ENCODE data around the gene CHAT. TPM values are rescaled to one million over a fixed set of nuclear protein-coding genes. Genes with fewer than 3 reads are reported as not detected.

CHAT gene
- total RNA-seq, 4 donors from 2014 or later, result not detected

GRCh38 chr10:49663596-49663995 lies 49.8 kb downstream of the CHAT start:
- no peak for TF ChIP-seq POLR2A (IDR thresholded peaks at IDR 0.05)
- TF ChIP-seq CTCF (IDR thresholded peaks at IDR 0.05 in 4 of 5, conservative IDR thresholded peaks at IDR 0.05 in 1 of 5), result no peak
- ATAC-seq (no peak), DNase-seq (no peak)
- no peaks in the 10 kb centered on the region for H3K4me1 ChIP-seq
- intact Hi-C loops (cut with DNase I; ENCODE audit: low total_unique reads), result no loop called here
- H3K4me3 ChIP-seq, result no peak overlapping the region
- in situ Hi-C loops (cut with MboI; ENCODE audit: low sequenced_read_pairs in 4 of 4), result no loop called here
- no peak overlapping the region for H3K27ac ChIP-seq
- H3K36me3 ChIP-seq, result no peaks in the 10 kb centered on the region
- no peaks in the 10 kb centered on the region for H3K9me3 ChIP-seq
- H3K27me3 ChIP-seq, result no peaks in the 10 kb centered on the region

GRCh38 chr10:49664006-49664841 lies 50.4 kb downstream of the CHAT start:
- no peaks in the 10 kb centered on the region for H3K9me3 ChIP-seq
- intact Hi-C loops (cut with DNase I; ENCODE audit: low total_unique reads), result no loop called here
- no peaks in the 10 kb centered on the region for H3K36me3 ChIP-seq
- DNase-seq (no peak), ATAC-seq (no peak)
- no peaks in the 10 kb centered on the region for H3K27me3 ChIP-seq
- no peaks in the 10 kb centered on the region for H3K4me1 ChIP-seq
- H3K27ac ChIP-seq, result no peak overlapping the region
- H3K4me3 ChIP-seq, result no peak overlapping the region
- TF ChIP-seq POLR2A (IDR thresholded peaks at IDR 0.05) (no peak), CTCF (IDR thresholded peaks at IDR 0.05 in 4 of 5, conservative IDR thresholded peaks at IDR 0.05 in 1 of 5) (no peak)
- in situ Hi-C loops (cut with MboI; ENCODE audit: low sequenced_read_pairs in 4 of 4), result no loop called here

- H3K4me1 ChIP-seq, result no peaks in the 10 kb centered on the region
- DNase-seq (no peak), ATAC-seq (no peak)
- H3K27ac ChIP-seq, result no peak overlapping the region
- no peak overlapping the region for H3K4me3 ChIP-seq
- no peaks in the 10 kb centered on the region for H3K36me3 ChIP-seq
- intact Hi-C loops (cut with DNase I; ENCODE audit: low total_unique reads), result no loop called here
- no peak for TF ChIP-seq CTCF (IDR thresholded peaks at IDR 0.05 in 4 of 5, conservative IDR thresholded peaks at IDR 0.05 in 1 of 5)
- H3K27me3 ChIP-seq, result no peaks in the 10 kb centered on the region
- no peaks in the 10 kb centered on the region for H3K9me3 ChIP-seq
- in situ Hi-C loops (cut with MboI; ENCODE audit: low sequenced_read_pairs in 4 of 4), result no loop called here
Measured at GRCh38 chr10:49664842-49665355, 51.1 kb downstream of the CHAT start.

- intact Hi-C loops (cut with DNase I; ENCODE audit: low total_unique reads) (no loop called here), in situ Hi-C loops (cut with MboI; ENCODE audit: low sequenced_read_pairs in 4 of 4) (no loop called here)
- H3K4me1 ChIP-seq, result no peaks in the 10 kb centered on the region
- H3K9me3 ChIP-seq, result no peaks in the 10 kb centered on the region
- TF ChIP-seq CTCF (IDR thresholded peaks at IDR 0.05 in 4 of 5, conservative IDR thresholded peaks at IDR 0.05 in 1 of 5) (no peak), POLR2A (IDR thresholded peaks at IDR 0.05) (no peak)
- ATAC-seq (no peak), DNase-seq (no peak)
- H3K27me3 ChIP-seq, result no peaks in the 10 kb centered on the region
- no peak overlapping the region for H3K27ac ChIP-seq
- H3K4me3 ChIP-seq, result no peak overlapping the region
- no peaks in the 10 kb centered on the region for H3K36me3 ChIP-seq
Measured at GRCh38 chr10:49666054-49666615, 52.3 kb downstream of the CHAT start.

Data from gastrocnemius medialis (tissue), 4 donors.